Ishikawa (cell line): Measurements from ENCODE around the gene FDXR.

Experiments used
- CEBPB ChIP-seq: IDR thresholded peaks from 2 replicates; pipeline ENCODE4 v1.6.1; 2012
- CREB1 ChIP-seq: IDR thresholded peaks from 2 replicates; pipeline ENCODE4 v1.6.1; 2012; ENCODE audit warnings: low read depth
- EP300 ChIP-seq: IDR thresholded peaks from 2 replicates; pipeline ENCODE4 v1.6.1; 2012; ENCODE audit warnings: borderline replicate concordance
- NFIC ChIP-seq: IDR thresholded peaks from 2 replicates; pipeline ENCODE4 v1.6.1; 2012
- RAD21 ChIP-seq: IDR thresholded peaks from 2 replicates; pipeline ENCODE4 v1.6.1; 2012; ENCODE audit warnings: low read depth
- TAF1 ChIP-seq: IDR thresholded peaks from 2 replicates; pipeline ENCODE4 v1.6.1; 2012; ENCODE audit warnings: low read depth, mild to moderate bottlenecking
- TEAD4 ChIP-seq: IDR thresholded peaks from 2 replicates; pipeline ENCODE4 v1.6.1; 2012
- USF1 ChIP-seq: IDR thresholded peaks from 2 replicates; pipeline ENCODE4 v1.6.1; 2012
- YY1 ChIP-seq: IDR thresholded peaks from 2 replicates; pipeline ENCODE4 v1.6.1; 2012; ENCODE audit warnings: low read depth
- TF ChIP-seq, protein P1 (sequence below): IDR thresholded peaks from 2 replicates; pipeline ENCODE4 v1.6.1; 2012; ENCODE audit warnings: low read depth, mild to moderate bottlenecking
- TF ChIP-seq, protein P2 (sequence below): IDR thresholded peaks from 2 replicates; pipeline ENCODE4 v1.6.1; 2012

DNA sequence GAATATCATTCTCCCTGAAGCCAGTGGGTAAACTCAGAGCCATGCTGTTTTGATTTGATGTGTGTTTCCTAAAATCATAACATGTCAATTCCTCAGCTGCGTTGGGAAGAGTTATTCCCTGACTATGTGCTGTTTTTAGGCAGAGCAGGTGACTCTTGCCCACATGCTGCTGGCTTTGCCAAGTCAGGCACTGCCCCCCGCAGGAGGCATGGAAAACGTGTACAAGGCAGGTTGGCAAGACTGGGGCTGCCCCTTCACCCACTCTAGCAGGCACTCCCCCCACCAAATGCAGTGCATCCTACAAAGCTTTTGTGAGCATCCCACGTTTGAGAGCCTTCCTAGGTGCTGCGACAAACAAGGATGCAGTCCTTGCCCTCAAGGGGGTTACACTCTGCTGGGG, 58.3 kb downstream of the FDXR start:
- TF ChIP-seq YY1 (no peak), CEBPB (no peak), EP300 (no peak), TAF1 (no peak), USF1 (no peak), NFIC (no peak), TEAD4 (no peak), RAD21 (peak; percentile 41; the same call in 1 of the 2 replicates), CREB1 (no peak)
- TF ChIP-seq, protein P1, sequence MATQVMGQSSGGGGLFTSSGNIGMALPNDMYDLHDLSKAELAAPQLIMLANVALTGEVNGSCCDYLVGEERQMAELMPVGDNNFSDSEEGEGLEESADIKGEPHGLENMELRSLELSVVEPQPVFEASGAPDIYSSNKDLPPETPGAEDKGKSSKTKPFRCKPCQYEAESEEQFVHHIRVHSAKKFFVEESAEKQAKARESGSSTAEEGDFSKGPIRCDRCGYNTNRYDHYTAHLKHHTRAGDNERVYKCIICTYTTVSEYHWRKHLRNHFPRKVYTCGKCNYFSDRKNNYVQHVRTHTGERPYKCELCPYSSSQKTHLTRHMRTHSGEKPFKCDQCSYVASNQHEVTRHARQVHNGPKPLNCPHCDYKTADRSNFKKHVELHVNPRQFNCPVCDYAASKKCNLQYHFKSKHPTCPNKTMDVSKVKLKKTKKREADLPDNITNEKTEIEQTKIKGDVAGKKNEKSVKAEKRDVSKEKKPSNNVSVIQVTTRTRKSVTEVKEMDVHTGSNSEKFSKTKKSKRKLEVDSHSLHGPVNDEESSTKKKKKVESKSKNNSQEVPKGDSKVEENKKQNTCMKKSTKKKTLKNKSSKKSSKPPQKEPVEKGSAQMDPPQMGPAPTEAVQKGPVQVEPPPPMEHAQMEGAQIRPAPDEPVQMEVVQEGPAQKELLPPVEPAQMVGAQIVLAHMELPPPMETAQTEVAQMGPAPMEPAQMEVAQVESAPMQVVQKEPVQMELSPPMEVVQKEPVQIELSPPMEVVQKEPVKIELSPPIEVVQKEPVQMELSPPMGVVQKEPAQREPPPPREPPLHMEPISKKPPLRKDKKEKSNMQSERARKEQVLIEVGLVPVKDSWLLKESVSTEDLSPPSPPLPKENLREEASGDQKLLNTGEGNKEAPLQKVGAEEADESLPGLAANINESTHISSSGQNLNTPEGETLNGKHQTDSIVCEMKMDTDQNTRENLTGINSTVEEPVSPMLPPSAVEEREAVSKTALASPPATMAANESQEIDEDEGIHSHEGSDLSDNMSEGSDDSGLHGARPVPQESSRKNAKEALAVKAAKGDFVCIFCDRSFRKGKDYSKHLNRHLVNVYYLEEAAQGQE: no peak
- TF ChIP-seq, protein P2, sequence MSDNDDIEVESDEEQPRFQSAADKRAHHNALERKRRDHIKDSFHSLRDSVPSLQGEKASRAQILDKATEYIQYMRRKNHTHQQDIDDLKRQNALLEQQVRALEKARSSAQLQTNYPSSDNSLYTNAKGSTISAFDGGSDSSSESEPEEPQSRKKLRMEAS: no peak
